Measurements from ENCODE around the gene MFSD8.
"Not testable (repeated sequence)": the region's sequence is repeated elsewhere in the genome, so short reads cannot be mapped to it uniquely, and the experiment has no call there.

DNA sequence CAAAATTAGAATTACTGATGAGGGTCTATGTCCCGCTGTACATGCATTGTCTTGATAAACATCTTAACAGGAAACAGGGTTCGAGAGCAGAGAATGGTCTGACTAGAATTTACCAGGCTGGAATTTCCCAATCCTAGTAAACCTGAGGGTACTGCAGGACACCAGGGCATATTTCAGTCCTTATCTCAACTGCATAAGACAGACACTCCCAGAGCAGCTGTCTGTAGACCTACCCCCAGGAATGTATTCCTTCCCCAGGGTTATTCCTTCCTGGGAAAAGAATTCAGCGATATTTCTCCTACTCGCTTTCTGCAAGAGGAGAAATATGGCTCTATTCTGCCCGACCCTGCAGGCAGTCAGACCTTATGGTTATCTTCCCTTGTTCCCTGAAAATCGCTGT, 31.5 kb upstream of the MFSD8 start:
- TF ChIP-seq, protein P1, sequence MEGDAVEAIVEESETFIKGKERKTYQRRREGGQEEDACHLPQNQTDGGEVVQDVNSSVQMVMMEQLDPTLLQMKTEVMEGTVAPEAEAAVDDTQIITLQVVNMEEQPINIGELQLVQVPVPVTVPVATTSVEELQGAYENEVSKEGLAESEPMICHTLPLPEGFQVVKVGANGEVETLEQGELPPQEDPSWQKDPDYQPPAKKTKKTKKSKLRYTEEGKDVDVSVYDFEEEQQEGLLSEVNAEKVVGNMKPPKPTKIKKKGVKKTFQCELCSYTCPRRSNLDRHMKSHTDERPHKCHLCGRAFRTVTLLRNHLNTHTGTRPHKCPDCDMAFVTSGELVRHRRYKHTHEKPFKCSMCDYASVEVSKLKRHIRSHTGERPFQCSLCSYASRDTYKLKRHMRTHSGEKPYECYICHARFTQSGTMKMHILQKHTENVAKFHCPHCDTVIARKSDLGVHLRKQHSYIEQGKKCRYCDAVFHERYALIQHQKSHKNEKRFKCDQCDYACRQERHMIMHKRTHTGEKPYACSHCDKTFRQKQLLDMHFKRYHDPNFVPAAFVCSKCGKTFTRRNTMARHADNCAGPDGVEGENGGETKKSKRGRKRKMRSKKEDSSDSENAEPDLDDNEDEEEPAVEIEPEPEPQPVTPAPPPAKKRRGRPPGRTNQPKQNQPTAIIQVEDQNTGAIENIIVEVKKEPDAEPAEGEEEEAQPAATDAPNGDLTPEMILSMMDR (IDR thresholded peaks at IDR 0.05): not testable (repeated sequence)
- not testable (repeated sequence) for TF ChIP-seq POLR2A, POLR2AphosphoS5 (IDR thresholded peaks at IDR 0.05)
